GM12892 (cell line): ENCODE measurements around the gene HTATIP2.

Experiments used
- POLR2A ChIP-seq: IDR thresholded peaks from 2 replicates; pipeline ENCODE4 v1.6.1; 2011; ENCODE audit warnings: low read depth, low read length, control low read depth
- POLR2AphosphoS5 ChIP-seq: IDR thresholded peaks from 2 replicates; pipeline ENCODE4 v1.6.1; 2011; ENCODE audit warnings: low read depth, low read length, control low read depth
- TAF1 ChIP-seq: IDR thresholded peaks from 2 replicates; pipeline ENCODE4 v1.6.1; 2011; ENCODE audit warnings: low read depth, mild to moderate bottlenecking, control low read depth, low read length, borderline replicate concordance

DNA sequence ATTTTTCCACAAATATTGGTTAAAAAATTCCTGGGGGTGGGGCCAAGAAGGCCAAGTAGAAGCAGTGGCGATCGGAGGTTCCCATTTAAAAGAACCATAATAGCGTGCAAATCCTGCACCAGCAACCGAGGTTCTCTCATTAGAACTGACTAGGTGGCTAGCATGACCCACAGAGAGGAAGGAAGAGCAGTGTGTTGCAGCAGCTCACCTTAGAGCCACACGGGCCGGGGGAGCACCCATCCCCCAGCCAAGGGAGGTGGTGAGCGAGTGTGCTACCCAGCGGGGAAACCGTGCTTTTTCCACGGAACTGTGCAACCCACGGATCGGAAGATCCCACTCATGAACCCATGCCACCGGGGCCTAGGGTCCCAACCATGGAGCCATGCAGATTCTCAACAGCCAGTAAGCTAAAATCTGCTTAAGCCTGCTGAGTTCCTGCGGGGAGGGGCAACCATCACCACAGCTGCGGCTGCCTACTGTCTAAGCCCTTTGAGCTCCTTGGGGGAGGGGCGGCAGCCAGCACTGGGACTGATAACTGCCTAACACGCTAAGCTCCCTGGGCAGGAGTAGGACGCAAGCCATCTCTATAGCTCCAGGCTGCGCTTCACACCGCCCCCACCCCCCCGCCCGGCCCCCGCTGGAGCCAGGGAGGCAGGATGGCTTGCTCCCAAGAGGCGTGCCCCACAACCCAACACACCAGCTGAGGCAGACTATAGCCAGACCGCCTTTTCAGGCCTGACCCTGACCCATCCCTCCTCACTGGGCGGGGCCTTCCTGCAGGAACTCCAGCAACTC, 21.0 kb upstream of the HTATIP2 start:
- TF ChIP-seq POLR2A (no peak), POLR2AphosphoS5 (no peak), TAF1 (no peak)
